Measurements from ENCODE around the gene HHAT.

The HHAT gene

DNA sequence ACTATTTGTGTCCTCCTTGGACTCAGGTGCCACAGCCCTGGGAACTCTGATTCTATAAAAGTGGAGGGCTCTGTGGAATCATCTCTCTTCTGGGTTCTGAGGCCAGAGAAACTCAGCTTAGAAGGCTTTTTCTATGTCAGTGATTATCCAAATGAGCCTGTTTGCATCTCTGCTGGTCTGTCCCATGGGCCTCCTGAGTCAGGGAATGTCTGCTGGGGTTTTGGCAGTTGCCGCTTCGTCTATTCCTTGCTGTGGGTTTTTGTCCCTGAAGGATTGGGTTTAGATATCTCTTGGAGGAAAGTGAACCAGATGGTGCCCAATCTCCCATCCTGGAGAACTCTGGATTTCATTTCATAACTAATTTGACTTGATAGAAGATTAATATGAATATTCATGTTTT is 297.6 kb downstream of the HHAT start:
- Histone ChIP-seq H3F3A (ENCODE audit: insufficient read depth, low read length) (no peaks in the 10 kb centered on the region), H3K4me1 (ENCODE audit: low read length) (no peaks in the 10 kb centered on the region), H3K9ac (ENCODE audit: low read length) (no peak overlapping the region), H4K20me1 (ENCODE audit: insufficient read depth, low read length) (no peaks in the 10 kb centered on the region), H3K27me3 (replicated peaks; ENCODE audit: insufficient read depth, low read length) (no peaks in the 10 kb centered on the region), H3K4me2 (ENCODE audit: low read depth, low read length) (no peak overlapping the region), H3K9me2 (replicated peaks; ENCODE audit: insufficient read depth, low read length) (no peaks in the 10 kb centered on the region), H2AFZ (ENCODE audit: low read length) (no peak overlapping the region), H3K27ac (ENCODE audit: low read length) (no peak overlapping the region), H3K79me2 (ENCODE audit: low read length) (no peaks in the 10 kb centered on the region), H3K36me3 (replicated peaks; ENCODE audit: insufficient read depth, low read length) (no peaks in the 10 kb centered on the region), H3K4me3 (ENCODE audit: low read length) (no peak overlapping the region), H3K9me3 (replicated peaks; ENCODE audit: insufficient read depth, low read length) (no peaks in the 10 kb centered on the region)
- TF ChIP-seq, protein P1, sequence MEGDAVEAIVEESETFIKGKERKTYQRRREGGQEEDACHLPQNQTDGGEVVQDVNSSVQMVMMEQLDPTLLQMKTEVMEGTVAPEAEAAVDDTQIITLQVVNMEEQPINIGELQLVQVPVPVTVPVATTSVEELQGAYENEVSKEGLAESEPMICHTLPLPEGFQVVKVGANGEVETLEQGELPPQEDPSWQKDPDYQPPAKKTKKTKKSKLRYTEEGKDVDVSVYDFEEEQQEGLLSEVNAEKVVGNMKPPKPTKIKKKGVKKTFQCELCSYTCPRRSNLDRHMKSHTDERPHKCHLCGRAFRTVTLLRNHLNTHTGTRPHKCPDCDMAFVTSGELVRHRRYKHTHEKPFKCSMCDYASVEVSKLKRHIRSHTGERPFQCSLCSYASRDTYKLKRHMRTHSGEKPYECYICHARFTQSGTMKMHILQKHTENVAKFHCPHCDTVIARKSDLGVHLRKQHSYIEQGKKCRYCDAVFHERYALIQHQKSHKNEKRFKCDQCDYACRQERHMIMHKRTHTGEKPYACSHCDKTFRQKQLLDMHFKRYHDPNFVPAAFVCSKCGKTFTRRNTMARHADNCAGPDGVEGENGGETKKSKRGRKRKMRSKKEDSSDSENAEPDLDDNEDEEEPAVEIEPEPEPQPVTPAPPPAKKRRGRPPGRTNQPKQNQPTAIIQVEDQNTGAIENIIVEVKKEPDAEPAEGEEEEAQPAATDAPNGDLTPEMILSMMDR (IDR thresholded peaks at IDR 0.05; ENCODE audit: low read length), result no peak
- TF ChIP-seq EZH2phosphoT487 (IDR thresholded peaks at IDR 0.05; ENCODE audit: low read length) (no peak), EZH2 (optimal IDR thresholded peaks at IDR 0.05; ENCODE audit: low read depth, low read length) (no peak)
- DNase-seq, result no peak

DNA sequence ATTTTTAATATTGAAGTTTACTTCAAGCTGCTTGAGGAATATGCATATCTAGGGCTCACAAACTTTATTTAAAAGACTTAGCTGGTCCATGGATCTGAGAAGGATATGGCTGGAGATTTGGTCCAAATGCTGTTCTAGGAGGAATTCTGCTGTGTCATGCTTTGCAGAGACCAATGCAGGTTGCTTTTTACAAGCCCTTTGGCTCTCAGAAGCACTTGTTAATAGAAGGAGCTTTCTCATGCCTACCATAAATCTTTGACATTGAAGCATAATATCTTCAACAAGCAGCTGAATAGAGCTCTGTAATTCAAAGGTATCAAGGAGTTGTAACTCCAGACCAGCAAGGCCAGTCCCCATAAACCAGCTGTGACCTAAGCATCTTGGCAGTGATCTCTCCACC is 299.1 kb downstream of the HHAT start:
- H3K4me2 ChIP-seq (ENCODE audit: low read depth, low read length), result no peak overlapping the region
- H3K4me1 ChIP-seq (ENCODE audit: low read length), result no peaks in the 10 kb centered on the region
- no peak overlapping the region for H3K4me3 ChIP-seq (ENCODE audit: low read length)
- H3K9me2 ChIP-seq (replicated peaks; ENCODE audit: insufficient read depth, low read length), result no peaks in the 10 kb centered on the region
- no peaks in the 10 kb centered on the region for H4K20me1 ChIP-seq (ENCODE audit: insufficient read depth, low read length)
- no peak for TF ChIP-seq EZH2phosphoT487 (IDR thresholded peaks at IDR 0.05; ENCODE audit: low read length)
- no peaks in the 10 kb centered on the region for H3K27me3 ChIP-seq (replicated peaks; ENCODE audit: insufficient read depth, low read length)
- H3F3A ChIP-seq (ENCODE audit: insufficient read depth, low read length), result no peaks in the 10 kb centered on the region
- H3K36me3 ChIP-seq (replicated peaks; ENCODE audit: insufficient read depth, low read length), result no peaks in the 10 kb centered on the region
- no peak overlapping the region for H3K9ac ChIP-seq (ENCODE audit: low read length)
- H3K79me2 ChIP-seq (ENCODE audit: low read length), result no peaks in the 10 kb centered on the region
- no peak for DNase-seq
- no peak overlapping the region for H2AFZ ChIP-seq (ENCODE audit: low read length)
- H3K9me3 ChIP-seq (replicated peaks; ENCODE audit: insufficient read depth, low read length), result no peaks in the 10 kb centered on the region
- no peak overlapping the region for H3K27ac ChIP-seq (ENCODE audit: low read length)

DNA sequence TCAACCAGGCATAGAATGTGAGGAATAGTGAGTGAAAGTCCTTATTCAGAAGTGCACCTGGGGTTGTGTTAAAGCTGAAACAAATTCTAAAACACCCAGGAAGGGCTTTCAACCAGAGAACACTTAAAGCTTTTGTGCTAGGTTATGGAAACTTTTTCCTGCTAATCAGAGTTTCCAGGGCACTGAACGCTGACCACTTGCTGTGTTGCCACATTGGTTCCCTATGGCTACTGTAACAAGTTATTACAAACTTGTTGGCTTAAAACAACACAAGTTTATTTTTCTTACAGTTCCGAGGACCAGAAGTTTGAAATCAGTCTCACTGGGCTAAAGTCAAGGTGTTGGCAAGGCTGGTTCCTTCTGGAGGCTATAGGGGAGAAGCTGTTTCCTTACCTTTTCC is 300.6 kb downstream of the HHAT start:
- no peaks in the 10 kb centered on the region for H3K27me3 ChIP-seq (replicated peaks; ENCODE audit: insufficient read depth, low read length)
- no peak for DNase-seq
- no peaks in the 10 kb centered on the region for H3K4me1 ChIP-seq (ENCODE audit: low read length)
- no peak overlapping the region for H3K9ac ChIP-seq (ENCODE audit: low read length)
- H3K4me3 ChIP-seq (ENCODE audit: low read length), result no peak overlapping the region
- H4K20me1 ChIP-seq (ENCODE audit: insufficient read depth, low read length), result no peaks in the 10 kb centered on the region
- no peaks in the 10 kb centered on the region for H3K36me3 ChIP-seq (replicated peaks; ENCODE audit: insufficient read depth, low read length)
- H3K9me3 ChIP-seq (replicated peaks; ENCODE audit: insufficient read depth, low read length), result no peaks in the 10 kb centered on the region
- H3K9me2 ChIP-seq (replicated peaks; ENCODE audit: insufficient read depth, low read length), result no peaks in the 10 kb centered on the region
- H3K4me2 ChIP-seq (ENCODE audit: low read depth, low read length), result no peak overlapping the region
- TF ChIP-seq, protein P1 (IDR thresholded peaks at IDR 0.05; ENCODE audit: low read length), result no peak
- TF ChIP-seq EZH2phosphoT487 (IDR thresholded peaks at IDR 0.05; ENCODE audit: low read length) (no peak), EZH2 (optimal IDR thresholded peaks at IDR 0.05; ENCODE audit: low read depth, low read length) (no peak)
- no peaks in the 10 kb centered on the region for H3F3A ChIP-seq (ENCODE audit: insufficient read depth, low read length)
- H3K27ac ChIP-seq (ENCODE audit: low read length), result no peak overlapping the region
- H3K79me2 ChIP-seq (ENCODE audit: low read length), result no peaks in the 10 kb centered on the region
- H2AFZ ChIP-seq (ENCODE audit: low read length), result no peak overlapping the region

DNA sequence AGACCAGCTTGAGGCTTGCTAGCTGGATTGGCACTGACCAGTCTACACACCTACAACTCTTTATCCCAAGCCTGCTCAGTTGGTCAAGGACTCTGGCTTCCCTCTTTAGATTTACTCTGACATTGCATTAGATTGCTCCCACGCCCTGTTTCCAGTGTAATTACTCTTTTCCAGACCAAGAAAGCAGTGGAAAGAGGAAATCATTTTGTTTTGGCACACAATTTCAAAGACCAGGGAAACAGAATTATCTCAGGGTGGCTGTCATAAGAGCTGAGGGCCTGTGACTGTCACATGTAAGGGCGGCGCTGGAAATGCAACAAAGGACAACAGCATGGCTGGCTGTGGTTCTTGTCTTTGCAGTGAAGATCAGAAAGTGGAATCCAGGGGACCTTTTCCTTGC is 302.7 kb downstream of the HHAT start:
- Histone ChIP-seq H3K4me3 (ENCODE audit: low read length) (no peak overlapping the region), H2AFZ (ENCODE audit: low read length) (no peak overlapping the region), H3K79me2 (ENCODE audit: low read length) (no peaks in the 10 kb centered on the region), H3K9me2 (replicated peaks; ENCODE audit: insufficient read depth, low read length) (no peaks in the 10 kb centered on the region), H3K4me2 (ENCODE audit: low read depth, low read length) (no peak overlapping the region), H3K27ac (ENCODE audit: low read length) (no peak overlapping the region), H3F3A (ENCODE audit: insufficient read depth, low read length) (no peaks in the 10 kb centered on the region), H4K20me1 (ENCODE audit: insufficient read depth, low read length) (no peaks in the 10 kb centered on the region), H3K4me1 (ENCODE audit: low read length) (no peaks in the 10 kb centered on the region), H3K9me3 (replicated peaks; ENCODE audit: insufficient read depth, low read length) (no peaks in the 10 kb centered on the region), H3K36me3 (replicated peaks; ENCODE audit: insufficient read depth, low read length) (no peaks in the 10 kb centered on the region), H3K9ac (ENCODE audit: low read length) (no peak overlapping the region), H3K27me3 (replicated peaks; ENCODE audit: insufficient read depth, low read length) (no peaks in the 10 kb centered on the region)
- DNase-seq, result no peak
- TF ChIP-seq EZH2phosphoT487 (IDR thresholded peaks at IDR 0.05; ENCODE audit: low read length), result no peak
- TF ChIP-seq, protein P1 (IDR thresholded peaks at IDR 0.05; ENCODE audit: low read length), result no peak
- TF ChIP-seq EZH2 (optimal IDR thresholded peaks at IDR 0.05; ENCODE audit: low read depth, low read length), result no peak

All from MM.1S (cell line).